ENCODE data around the gene AVEN. TPM values are rescaled to one million over a fixed set of nuclear protein-coding genes. Genes with fewer than 3 reads are reported as not detected.

Gene AVEN
- total RNA-seq, 4 donors from 2014 or later: 14.8 to 38.7 (median 26.9) TPM

DNA sequence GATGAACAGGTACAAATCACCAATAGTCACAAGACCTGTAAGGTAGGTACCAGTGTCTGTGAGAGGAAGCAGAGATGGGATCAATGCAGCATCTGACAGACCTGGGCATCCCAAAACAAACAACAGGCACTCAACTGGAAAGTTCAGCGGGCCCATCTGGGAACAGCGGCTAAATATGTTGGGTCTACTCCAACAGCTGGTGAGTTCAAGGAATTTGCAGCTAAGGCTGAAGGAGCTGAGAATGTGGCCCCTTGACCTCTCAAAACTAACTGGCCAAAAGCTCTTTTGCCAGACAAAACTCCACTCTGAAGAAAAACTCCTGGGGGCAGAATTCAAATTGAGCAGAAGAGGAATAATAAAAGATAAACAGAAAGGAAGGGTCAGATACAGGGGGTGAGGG is 24.4 kb downstream of the AVEN start:
- 63 to 72% methylated on average over 2 of the region's 2 CpGs for WGBS, 2 donors (ENCODE audit: low coverage in 1 of 2)
- Histone ChIP-seq H3K4me3 (no peak overlapping the region), H3K4me1 (no peaks in the 10 kb centered on the region), H3K9me3 (no peaks in the 10 kb centered on the region), H3K27me3 (no peaks in the 10 kb centered on the region), H3K27ac (no peak overlapping the region), H3K36me3 (peaks cover 0 to 6% of the 10 kb centered on the region in 2 donors)
- TF ChIP-seq POLR2A (IDR thresholded peaks at IDR 0.05): no peak
- no peak for TF ChIP-seq EP300 (IDR thresholded peaks at IDR 0.05)
- TF ChIP-seq POLR2AphosphoS5 (IDR thresholded peaks at IDR 0.05): no peak
- TF ChIP-seq, protein P1, sequence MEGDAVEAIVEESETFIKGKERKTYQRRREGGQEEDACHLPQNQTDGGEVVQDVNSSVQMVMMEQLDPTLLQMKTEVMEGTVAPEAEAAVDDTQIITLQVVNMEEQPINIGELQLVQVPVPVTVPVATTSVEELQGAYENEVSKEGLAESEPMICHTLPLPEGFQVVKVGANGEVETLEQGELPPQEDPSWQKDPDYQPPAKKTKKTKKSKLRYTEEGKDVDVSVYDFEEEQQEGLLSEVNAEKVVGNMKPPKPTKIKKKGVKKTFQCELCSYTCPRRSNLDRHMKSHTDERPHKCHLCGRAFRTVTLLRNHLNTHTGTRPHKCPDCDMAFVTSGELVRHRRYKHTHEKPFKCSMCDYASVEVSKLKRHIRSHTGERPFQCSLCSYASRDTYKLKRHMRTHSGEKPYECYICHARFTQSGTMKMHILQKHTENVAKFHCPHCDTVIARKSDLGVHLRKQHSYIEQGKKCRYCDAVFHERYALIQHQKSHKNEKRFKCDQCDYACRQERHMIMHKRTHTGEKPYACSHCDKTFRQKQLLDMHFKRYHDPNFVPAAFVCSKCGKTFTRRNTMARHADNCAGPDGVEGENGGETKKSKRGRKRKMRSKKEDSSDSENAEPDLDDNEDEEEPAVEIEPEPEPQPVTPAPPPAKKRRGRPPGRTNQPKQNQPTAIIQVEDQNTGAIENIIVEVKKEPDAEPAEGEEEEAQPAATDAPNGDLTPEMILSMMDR (IDR thresholded peaks at IDR 0.05): no peak
- ATAC-seq: no peak

DNA sequence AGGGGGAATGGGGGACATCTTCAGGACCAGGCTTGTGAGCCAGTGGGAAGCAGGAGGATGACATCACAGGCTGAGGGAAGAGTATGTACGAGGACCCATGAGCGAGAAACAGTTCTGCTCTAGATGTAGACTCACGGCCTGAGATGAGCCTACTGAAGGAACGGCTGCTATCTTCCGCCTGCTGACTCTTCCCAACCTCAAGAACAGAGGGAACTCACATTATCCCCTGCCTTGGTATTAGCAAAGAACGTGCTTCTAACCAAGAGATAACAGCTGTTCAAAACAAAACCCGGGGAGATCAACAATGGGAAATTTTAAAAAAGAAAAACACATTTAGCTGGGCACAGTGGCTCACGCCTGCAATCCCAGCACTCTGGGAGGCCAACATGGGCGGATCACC is 25.3 kb downstream of the AVEN start:
- ATAC-seq: no peak
- no peak overlapping the region for H3K4me3 ChIP-seq
- no peaks in the 10 kb centered on the region for H3K4me1 ChIP-seq
- no peak overlapping the region for H3K27ac ChIP-seq
- peaks cover 0 to 6% of the 10 kb centered on the region in 2 donors for H3K36me3 ChIP-seq
- H3K27me3 ChIP-seq: no peaks in the 10 kb centered on the region
- TF ChIP-seq POLR2AphosphoS5 (IDR thresholded peaks at IDR 0.05): no peak
- no peak for TF ChIP-seq POLR2A (IDR thresholded peaks at IDR 0.05)
- no peak for TF ChIP-seq EP300 (IDR thresholded peaks at IDR 0.05)
- TF ChIP-seq, protein P1 (IDR thresholded peaks at IDR 0.05): no peak
- H3K9me3 ChIP-seq: no peaks in the 10 kb centered on the region
- 85 to 98% methylated on average over 5 to 9 of the region's 9 CpGs for WGBS, 2 donors (ENCODE audit: low coverage in 1 of 2)

DNA sequence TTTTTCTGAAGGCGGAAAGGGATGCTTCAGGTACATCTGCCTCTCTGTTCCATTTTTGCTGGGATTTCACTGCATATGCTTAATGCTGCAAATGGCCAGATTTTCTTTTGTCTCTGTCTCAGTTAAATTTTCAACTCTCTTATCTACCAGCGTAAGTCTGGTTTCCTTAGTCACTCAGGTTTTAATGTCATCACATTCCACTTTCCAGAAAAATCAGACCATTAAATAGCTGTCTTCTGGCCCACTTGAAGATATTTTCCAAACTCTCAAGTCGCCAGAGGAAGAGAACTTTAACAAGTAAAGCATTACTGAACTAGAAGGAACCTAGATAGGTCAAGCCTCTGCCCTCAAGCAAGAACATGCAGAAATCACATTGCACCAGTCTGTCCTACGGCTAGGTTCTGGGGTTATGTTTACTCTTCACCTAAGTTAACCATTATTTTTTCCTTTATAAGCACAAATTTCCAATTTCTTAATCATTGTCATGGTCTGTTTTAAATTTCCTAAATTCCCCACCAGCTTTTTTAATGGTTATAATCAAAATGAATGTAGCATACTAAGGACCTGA is 26.5 kb downstream of the AVEN start:
- WGBS, 2 donors (ENCODE audit: low coverage in 1 of 2): 77 to 88% methylated on average over 3 to 4 of the region's 4 CpGs
- TF ChIP-seq EP300 (IDR thresholded peaks at IDR 0.05): no peak
- no peak for TF ChIP-seq POLR2AphosphoS5 (IDR thresholded peaks at IDR 0.05)
- TF ChIP-seq, protein P1 (IDR thresholded peaks at IDR 0.05): no peak
- no peak for TF ChIP-seq POLR2A (IDR thresholded peaks at IDR 0.05)
- H3K36me3 ChIP-seq: no peaks in the 10 kb centered on the region
- no peaks in the 10 kb centered on the region for H3K4me1 ChIP-seq
- H3K4me3 ChIP-seq: no peak overlapping the region
- no peak for ATAC-seq
- H3K27me3 ChIP-seq: no peaks in the 10 kb centered on the region
- no peak overlapping the region for H3K27ac ChIP-seq
- H3K9me3 ChIP-seq: no peaks in the 10 kb centered on the region

DNA sequence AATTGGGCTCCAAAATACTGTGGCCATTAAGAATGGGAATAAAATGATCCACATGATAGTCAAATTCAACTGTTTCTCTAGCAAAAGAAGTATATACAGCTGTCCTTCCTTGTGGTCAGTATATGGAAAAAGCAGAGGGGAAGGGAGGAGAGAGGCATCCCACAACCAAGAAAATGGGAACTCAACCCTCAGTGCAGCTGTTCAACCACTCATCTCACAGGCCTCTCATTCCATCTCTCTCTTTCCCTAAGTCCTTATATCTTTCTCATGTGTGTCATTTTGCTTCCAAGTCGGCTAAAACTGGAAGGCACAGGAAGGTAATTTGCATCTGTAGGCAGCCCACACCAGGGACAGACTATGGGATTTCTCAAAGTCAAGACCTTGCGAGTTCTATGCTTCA is 27.5 kb downstream of the AVEN start:
- TF ChIP-seq, protein P1 (IDR thresholded peaks at IDR 0.05): no peak
- TF ChIP-seq EP300 (IDR thresholded peaks at IDR 0.05) (no peak), POLR2AphosphoS5 (IDR thresholded peaks at IDR 0.05) (no peak), POLR2A (IDR thresholded peaks at IDR 0.05) (no peak)

DNA sequence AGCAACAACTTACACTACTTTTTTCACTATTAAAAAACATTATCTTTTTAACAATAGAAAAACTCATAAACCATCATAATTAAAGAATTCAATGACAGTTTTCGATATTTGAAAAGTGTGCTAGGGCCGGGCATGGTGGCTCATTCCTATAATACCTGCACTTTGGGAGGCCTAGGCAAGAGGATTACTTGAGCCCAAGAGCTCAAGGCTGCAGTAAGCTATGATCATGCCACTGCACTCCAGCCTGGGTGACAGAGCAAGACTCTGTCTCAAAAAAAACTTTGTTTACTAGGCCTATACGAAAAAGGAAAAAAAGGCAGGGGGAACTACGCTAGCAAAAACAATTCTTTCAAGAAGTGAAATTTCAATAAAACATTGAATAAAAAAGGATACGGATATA is 28.1 kb downstream of the AVEN start:
- Histone ChIP-seq H3K27me3 (no peaks in the 10 kb centered on the region), H3K4me1 (no peaks in the 10 kb centered on the region), H3K36me3 (no peaks in the 10 kb centered on the region), H3K9me3 (no peaks in the 10 kb centered on the region), H3K4me3 (no peak overlapping the region), H3K27ac (no peak overlapping the region)
- ATAC-seq: no peak
- TF ChIP-seq, protein P1 (IDR thresholded peaks at IDR 0.05): no peak
- TF ChIP-seq POLR2A (IDR thresholded peaks at IDR 0.05): no peak
- no peak for TF ChIP-seq EP300 (IDR thresholded peaks at IDR 0.05)
- TF ChIP-seq POLR2AphosphoS5 (IDR thresholded peaks at IDR 0.05): no peak
- 88 to 96% methylated on average over 5 of the region's 5 CpGs for WGBS, 2 donors (ENCODE audit: low coverage in 1 of 2)

More for the DNA sequence above, 27.5 kb downstream of the AVEN start:
- no peak for ATAC-seq
- Histone ChIP-seq H3K4me3 (no peak overlapping the region), H3K27ac (no peak overlapping the region), H3K4me1 (no peaks in the 10 kb centered on the region), H3K9me3 (no peaks in the 10 kb centered on the region), H3K27me3 (no peaks in the 10 kb centered on the region), H3K36me3 (no peaks in the 10 kb centered on the region)
- 85 to 100% methylated on average over 2 of the region's 2 CpGs for WGBS, 2 donors (ENCODE audit: low coverage in 1 of 2)
